ENCODE results near the gene DCX. TPM values are rescaled to one million over a fixed set of nuclear protein-coding genes. Genes with fewer than 3 reads are reported as not detected.

The DCX gene
- total RNA-seq, 4 donors from 2014 or later: 0.04 to 0.26 TPM; not detected in 2

DNA sequence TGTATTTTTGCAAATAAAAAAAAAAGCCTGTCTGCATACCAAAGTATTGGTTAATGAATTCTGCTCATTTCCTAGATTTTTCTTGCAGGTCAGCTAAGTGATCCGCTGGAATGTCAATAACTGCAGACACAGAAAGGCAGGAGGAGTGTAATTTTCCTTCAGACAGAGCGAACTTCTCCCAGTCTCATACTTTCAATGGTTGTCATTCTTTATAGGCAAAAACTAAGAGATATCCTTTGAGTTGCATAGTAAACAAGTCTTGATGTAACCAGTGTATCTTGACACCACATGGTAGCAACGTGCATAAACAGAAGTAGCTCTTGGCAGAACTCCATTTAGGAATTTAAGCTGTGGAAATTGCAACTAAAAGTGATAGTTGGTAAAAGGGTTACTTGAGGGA is 149.9 kb downstream of the DCX start:
- WGBS, 2 donors: 33 to 40% methylated on average over 3 of the region's 3 CpGs
- TF ChIP-seq POLR2A (IDR thresholded peaks at IDR 0.05): no peak
- TF ChIP-seq, protein P1, sequence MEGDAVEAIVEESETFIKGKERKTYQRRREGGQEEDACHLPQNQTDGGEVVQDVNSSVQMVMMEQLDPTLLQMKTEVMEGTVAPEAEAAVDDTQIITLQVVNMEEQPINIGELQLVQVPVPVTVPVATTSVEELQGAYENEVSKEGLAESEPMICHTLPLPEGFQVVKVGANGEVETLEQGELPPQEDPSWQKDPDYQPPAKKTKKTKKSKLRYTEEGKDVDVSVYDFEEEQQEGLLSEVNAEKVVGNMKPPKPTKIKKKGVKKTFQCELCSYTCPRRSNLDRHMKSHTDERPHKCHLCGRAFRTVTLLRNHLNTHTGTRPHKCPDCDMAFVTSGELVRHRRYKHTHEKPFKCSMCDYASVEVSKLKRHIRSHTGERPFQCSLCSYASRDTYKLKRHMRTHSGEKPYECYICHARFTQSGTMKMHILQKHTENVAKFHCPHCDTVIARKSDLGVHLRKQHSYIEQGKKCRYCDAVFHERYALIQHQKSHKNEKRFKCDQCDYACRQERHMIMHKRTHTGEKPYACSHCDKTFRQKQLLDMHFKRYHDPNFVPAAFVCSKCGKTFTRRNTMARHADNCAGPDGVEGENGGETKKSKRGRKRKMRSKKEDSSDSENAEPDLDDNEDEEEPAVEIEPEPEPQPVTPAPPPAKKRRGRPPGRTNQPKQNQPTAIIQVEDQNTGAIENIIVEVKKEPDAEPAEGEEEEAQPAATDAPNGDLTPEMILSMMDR (IDR thresholded peaks at IDR 0.05): no peak
- no peaks in the 10 kb centered on the region for H3K36me3 ChIP-seq
- no peaks in the 10 kb centered on the region for H3K9me3 ChIP-seq
- H3K4me3 ChIP-seq: no peak overlapping the region
- H3K27me3 ChIP-seq: peaks cover 0 to 5% (median 0%) of the 10 kb centered on the region in 4 donors
- no peak for DNase-seq
- intact Hi-C loops (cut with DNase I): no loop called here
- H3K4me1 ChIP-seq: peaks cover 0 to 6% (median 0%) of the 10 kb centered on the region in 3 donors
- no peak overlapping the region for H3K27ac ChIP-seq

DNA sequence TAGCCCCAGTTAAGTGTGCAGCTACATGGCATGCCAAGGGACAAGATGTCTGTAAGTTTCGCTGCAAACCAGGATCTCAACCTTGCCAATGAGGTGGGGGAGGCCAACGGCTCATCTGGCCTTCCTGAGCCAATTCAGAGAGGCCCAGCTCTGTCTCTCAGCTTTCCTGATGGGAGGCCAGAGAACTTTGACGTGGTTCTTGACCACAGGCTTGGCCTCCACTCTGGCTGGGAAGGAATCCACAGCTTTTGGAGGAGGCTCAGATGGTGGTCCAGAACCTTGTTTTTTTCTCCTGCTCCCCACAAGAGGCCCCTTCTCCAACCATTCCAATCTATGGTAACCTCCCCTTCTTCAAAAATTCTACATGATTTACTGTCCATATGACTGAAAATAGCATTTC is 151.5 kb downstream of the DCX start:
- no peak overlapping the region for H3K27ac ChIP-seq
- H3K4me1 ChIP-seq: peaks cover 0 to 6% (median 0%) of the 10 kb centered on the region in 3 donors
- no peaks in the 10 kb centered on the region for H3K9me3 ChIP-seq
- intact Hi-C loops (cut with DNase I): no loop called here
- TF ChIP-seq POLR2A (IDR thresholded peaks at IDR 0.05): no peak
- TF ChIP-seq, protein P1 (IDR thresholded peaks at IDR 0.05): no peak
- no peak for DNase-seq
- H3K4me3 ChIP-seq: no peak overlapping the region
- H3K36me3 ChIP-seq: no peaks in the 10 kb centered on the region
- WGBS, 2 donors: 29% methylated on average over 3 of the region's 3 CpGs; no CpG with 5 or more reads in 1 of the 2 donors
- H3K27me3 ChIP-seq: peaks cover 0 to 5% (median 0%) of the 10 kb centered on the region in 4 donors

DNA sequence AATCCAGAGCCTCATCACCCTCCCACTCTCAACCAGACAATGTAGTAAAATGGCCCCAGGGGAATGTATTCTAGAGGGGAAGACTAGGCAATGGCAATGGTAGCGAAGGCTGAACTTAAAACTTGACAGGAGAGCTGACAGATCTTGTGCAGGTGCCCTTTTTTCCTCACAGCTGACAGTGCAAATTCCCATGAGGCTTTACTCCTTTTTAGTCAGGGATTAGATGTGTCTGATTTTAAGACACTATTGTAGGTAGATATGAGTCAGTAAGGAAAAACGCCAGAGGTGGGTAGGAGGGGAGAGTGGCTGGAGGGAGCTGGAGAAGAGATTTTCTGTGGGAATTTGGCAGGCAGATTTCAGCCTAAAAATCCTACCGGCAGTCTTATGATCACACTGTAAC is 152.4 kb downstream of the DCX start:
- Histone ChIP-seq H3K36me3 (no peaks in the 10 kb centered on the region), H3K27me3 (peaks cover 0 to 5% (median 0%) of the 10 kb centered on the region in 4 donors), H3K9me3 (no peaks in the 10 kb centered on the region), H3K4me1 (peaks cover 0 to 6% (median 0%) of the 10 kb centered on the region in 3 donors), H3K27ac (no peak overlapping the region), H3K4me3 (no peak overlapping the region)
- DNase-seq: no peak
- TF ChIP-seq, protein P1 (IDR thresholded peaks at IDR 0.05): no peak
- TF ChIP-seq POLR2A (IDR thresholded peaks at IDR 0.05): no peak
- WGBS, 2 donors: 24 to 52% methylated on average over 3 of the region's 3 CpGs
- intact Hi-C loops (cut with DNase I): no loop called here

DNA sequence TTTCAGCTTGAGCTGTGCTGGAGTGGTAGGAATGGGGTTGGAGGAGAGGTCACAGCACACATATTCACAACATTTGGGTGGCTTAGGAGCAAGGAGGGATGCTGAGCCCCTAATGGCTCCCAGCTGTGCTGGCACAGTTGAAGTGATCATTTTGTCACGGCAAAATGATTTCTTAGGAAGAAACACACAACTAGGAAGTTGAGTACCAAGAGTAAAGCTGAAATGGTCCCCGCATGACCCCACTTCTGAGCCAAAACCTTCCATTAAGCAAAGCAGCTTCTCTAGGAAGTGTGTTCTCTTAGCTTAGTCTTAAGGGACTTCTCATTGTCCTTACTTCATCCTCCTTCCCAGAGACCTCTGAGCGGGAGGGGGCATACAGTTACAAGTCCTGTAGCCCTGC is 154.3 kb downstream of the DCX start:
- H3K4me3 ChIP-seq: no peak overlapping the region
- no peaks in the 10 kb centered on the region for H3K9me3 ChIP-seq
- no peak overlapping the region for H3K27ac ChIP-seq
- H3K4me1 ChIP-seq: peaks cover 0 to 6% (median 0%) of the 10 kb centered on the region in 3 donors
- no peak for TF ChIP-seq POLR2A (IDR thresholded peaks at IDR 0.05)
- TF ChIP-seq, protein P1 (IDR thresholded peaks at IDR 0.05): no peak
- 42 to 89% methylated on average over 3 of the region's 3 CpGs for WGBS, 2 donors
- no peaks in the 10 kb centered on the region for H3K36me3 ChIP-seq
- DNase-seq: no peak
- peaks cover 0 to 5% (median 0%) of the 10 kb centered on the region in 4 donors for H3K27me3 ChIP-seq
- intact Hi-C loops (cut with DNase I): no loop called here

DNA sequence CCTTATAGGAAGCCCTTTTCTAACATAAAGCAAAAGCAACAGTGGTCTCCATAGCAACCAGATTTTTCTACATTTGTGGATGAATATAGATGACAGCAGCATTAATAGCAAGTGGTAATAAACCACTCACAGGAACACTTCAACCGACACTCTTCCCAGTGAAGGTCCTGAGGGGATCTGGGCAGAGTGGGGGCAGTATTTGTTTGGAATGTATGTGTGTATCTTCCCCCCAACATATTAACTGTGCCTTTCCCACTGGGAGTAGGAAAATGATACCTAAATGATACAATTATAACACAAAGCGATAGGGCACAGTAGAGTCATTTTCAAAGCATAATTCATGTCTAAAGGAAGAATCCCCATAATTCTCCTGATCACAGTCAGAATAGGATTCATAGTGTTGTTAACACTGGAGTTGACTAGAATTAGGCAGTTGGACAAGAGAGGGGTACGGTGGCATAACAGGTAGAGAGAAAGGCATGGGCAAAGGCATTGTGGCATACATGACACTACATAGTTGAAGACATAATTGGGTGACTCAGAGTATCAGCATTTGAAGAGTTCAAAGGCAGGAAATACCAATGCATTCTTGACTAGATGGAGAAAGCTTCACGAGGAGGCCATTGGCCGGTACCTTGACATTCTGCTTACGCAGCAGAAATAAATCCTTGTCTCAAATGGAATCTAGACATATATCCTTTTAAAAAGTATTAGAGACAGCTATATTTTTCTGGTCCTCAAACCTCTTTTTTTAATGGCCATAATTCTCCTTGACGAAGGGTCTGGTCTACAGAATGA is 156.9 kb downstream of the DCX start:
- Histone ChIP-seq H3K9me3 (no peaks in the 10 kb centered on the region), H3K36me3 (no peaks in the 10 kb centered on the region), H3K27me3 (peaks cover 0 to 5% (median 0%) of the 10 kb centered on the region in 4 donors), H3K27ac (no peak overlapping the region), H3K4me3 (no peak overlapping the region), H3K4me1 (peaks cover 0 to 6% (median 0%) of the 10 kb centered on the region in 3 donors)
- WGBS, 2 donors: 75 to 90% methylated on average over 6 to 7 of the region's 7 CpGs
- intact Hi-C loops (cut with DNase I): no loop called here
- no peak for DNase-seq
- TF ChIP-seq, protein P1 (IDR thresholded peaks at IDR 0.05): no peak
- no peak for TF ChIP-seq POLR2A (IDR thresholded peaks at IDR 0.05)
